ENCODE results near the gene TIMM29. TPM values are rescaled to one million over a fixed set of nuclear protein-coding genes. Genes with fewer than 3 reads are reported as not detected.

TIMM29 gene
- 10 to 100 TPM; 20.7 to 30.9 (median 24.1) TPM for total RNA-seq
- 31.1 TPM for total RNA-seq (2013)

- peak; percentile 75 to 97 for DNase-seq
- Mint-ChIP-seq H3K36me3 (no peaks in the 10 kb centered on the region), H3K4me3 (peak within 1 kb of the TSS; percentile 92), H3K27me3 (ENCODE audit: low read depth in 2 of 2) (no peaks in the 10 kb centered on the region), H3K27ac (peak within 1 kb of the TSS; percentile 74 to 89), H3K4me1 (peaks cover 7 to 34% of the 10 kb centered on the region in 2 donors), H3K9me3 (no peaks in the 10 kb centered on the region)
- H3K4me1 ChIP-seq (ENCODE audit: control insufficient read depth, insufficient read depth, low read length) = peaks cover 26% of the 10 kb centered on the region
- no peak for TF ChIP-seq CTCF (IDR thresholded peaks at IDR 0.05)
- WGBS (ENCODE audit: insufficient coverage) = under 1% methylated on average over 96 of the region's 96 CpGs
- H3K4me3 ChIP-seq (ENCODE audit: low read length) = peak within 1 kb of the TSS; percentile 89
- intact Hi-C loops (cut with micrococcal nuclease) = no loop called here
- peak; percentile 80 to 86 (median 84) for ATAC-seq
- peaks cover 13% of the 10 kb centered on the region for H3K36me3 ChIP-seq (ENCODE audit: control insufficient read depth, insufficient read depth, low read length)
- H3K27me3 ChIP-seq (ENCODE audit: control insufficient read depth, insufficient read depth, low read length) = no peaks in the 10 kb centered on the region
- H3K27ac ChIP-seq (ENCODE audit: low read length) = peak within 1 kb of the TSS; percentile 69
- no peaks in the 10 kb centered on the region for H3K9me3 ChIP-seq (ENCODE audit: control insufficient read depth, insufficient read depth, low read length)
These were observed at the start of gene TIMM29, which contains the start of gene YIPF2 for GRCh38 chr19:10928563-10929401. TSS of gene TIMM29 (plus strand) at chr19:10928811. CDS start at chr19:10928823, 12 bp downstream. TSS of gene YIPF2 (minus strand) at chr19:10928639. CDS start at chr19:10928410, 229 bp downstream.

DNA sequence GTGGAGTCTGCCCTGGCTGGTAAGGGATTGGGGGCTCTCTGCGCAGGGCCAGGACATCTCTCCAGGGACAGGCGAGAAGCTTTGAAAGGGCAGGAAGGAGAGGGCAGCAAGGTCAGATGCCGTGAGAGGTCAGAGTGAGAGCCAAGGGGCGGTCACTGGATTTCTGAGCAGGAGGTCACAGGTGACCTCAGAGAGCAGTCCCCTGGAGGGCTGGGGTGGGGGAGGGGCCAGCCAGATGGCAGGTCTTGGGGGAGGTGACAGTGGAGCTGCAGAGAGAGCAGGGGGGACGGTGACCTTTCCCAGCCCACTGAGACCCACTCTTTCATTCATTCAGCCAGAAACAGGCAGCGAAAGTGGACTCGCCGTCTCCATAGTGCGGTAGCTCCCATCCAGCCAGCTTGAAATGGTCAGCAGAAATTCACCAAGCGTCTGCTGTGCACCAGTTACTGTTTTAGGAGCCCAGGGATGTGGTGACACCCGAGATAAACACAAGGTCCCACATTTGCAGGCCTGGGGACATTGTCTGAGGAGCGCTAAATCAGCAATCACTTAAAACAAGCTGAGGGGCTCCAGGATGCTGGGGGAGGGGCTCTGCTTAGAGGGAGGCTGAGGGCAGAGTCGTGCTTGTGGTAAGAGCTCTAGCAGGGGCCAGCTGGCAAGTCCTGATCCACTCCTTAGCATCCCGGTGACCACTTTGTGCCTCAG, 47.1 kb upstream of the TIMM29 start:
- TF ChIP-seq CTCF (IDR thresholded peaks at IDR 0.05) = no peak
- no peak overlapping the region for H3K27ac Mint-ChIP-seq
- H3K9me3 ChIP-seq (ENCODE audit: control insufficient read depth, insufficient read depth, low read length) = no peaks in the 10 kb centered on the region
- peaks cover 7 to 12% of the 10 kb centered on the region in 2 donors for H3K4me1 Mint-ChIP-seq
- no peaks in the 10 kb centered on the region for H3K27me3 Mint-ChIP-seq (ENCODE audit: low read depth in 2 of 2)
- no peaks in the 10 kb centered on the region for H3K36me3 Mint-ChIP-seq
- ATAC-seq = no peak
- H3K4me3 ChIP-seq (ENCODE audit: low read length) = no peak overlapping the region
- no peak overlapping the region for H3K27ac ChIP-seq (ENCODE audit: low read length)
- H3K4me3 Mint-ChIP-seq = no peak overlapping the region
- H3K27me3 ChIP-seq (ENCODE audit: control insufficient read depth, insufficient read depth, low read length) = no peaks in the 10 kb centered on the region
- H3K36me3 ChIP-seq (ENCODE audit: control insufficient read depth, insufficient read depth, low read length) = no peaks in the 10 kb centered on the region
- peak in 1 of 2 donors; percentile 1 for DNase-seq
- WGBS (ENCODE audit: insufficient coverage) = 92% methylated on average over 14 of the region's 14 CpGs
- no peaks in the 10 kb centered on the region for H3K9me3 Mint-ChIP-seq
- peaks cover 21% of the 10 kb centered on the region for H3K4me1 ChIP-seq (ENCODE audit: control insufficient read depth, insufficient read depth, low read length)
- intact Hi-C loops (cut with micrococcal nuclease) = no loop called here

- 97% methylated on average over 9 of the region's 9 CpGs for WGBS (ENCODE audit: insufficient coverage)
- no peaks in the 10 kb centered on the region for H3K27me3 Mint-ChIP-seq (ENCODE audit: low read depth in 2 of 2)
- H3K36me3 Mint-ChIP-seq = no peaks in the 10 kb centered on the region
- Histone ChIP-seq H3K4me1 (ENCODE audit: control insufficient read depth, insufficient read depth, low read length) (peaks cover 16% of the 10 kb centered on the region), H3K27ac (ENCODE audit: low read length) (no peak overlapping the region), H3K4me3 (ENCODE audit: low read length) (no peak overlapping the region), H3K9me3 (ENCODE audit: control insufficient read depth, insufficient read depth, low read length) (no peaks in the 10 kb centered on the region), H3K36me3 (ENCODE audit: control insufficient read depth, insufficient read depth, low read length) (no peaks in the 10 kb centered on the region), H3K27me3 (ENCODE audit: control insufficient read depth, insufficient read depth, low read length) (no peaks in the 10 kb centered on the region)
- no peak for ATAC-seq
- H3K27ac Mint-ChIP-seq = no peak overlapping the region
- H3K9me3 Mint-ChIP-seq = no peaks in the 10 kb centered on the region
- no peak for TF ChIP-seq CTCF (IDR thresholded peaks at IDR 0.05)
- H3K4me3 Mint-ChIP-seq = no peak overlapping the region
- DNase-seq = no peak
- H3K4me1 Mint-ChIP-seq = peaks cover 7 to 12% of the 10 kb centered on the region in 2 donors
- intact Hi-C loops (cut with micrococcal nuclease) = no loop called here
These were observed 46.5 kb upstream of the TIMM29 start for GRCh38 chr19:10882108-10882457.

All from natural killer cell (primary cell).